SHP77 treated with DMSO at 0.1 percent for 48 hours (cell line): ENCODE results near the gene PRKAR1B.

Source experiments
- DNase-seq: peaks from one replicate; lab custom pipeline; 2025; lab: John Stamatoyannopoulos, UW

The PRKAR1B gene

GRCh38 chr7:521221-522070, 205.6 kb downstream of the PRKAR1B start:
- DNase-seq, result no peak

- no peak for DNase-seq
Measured at GRCh38 chr7:520503-521161, 206.4 kb downstream of the PRKAR1B start.

GRCh38 chr7:519484-520390, 207.3 kb downstream of the PRKAR1B start, which contains the start of gene PDGFA:
Gene PDGFA (minus strand): TSS chr7:519846. CDS start chr7:519001, 845 bp downstream.
- no peak for DNase-seq

DNA sequence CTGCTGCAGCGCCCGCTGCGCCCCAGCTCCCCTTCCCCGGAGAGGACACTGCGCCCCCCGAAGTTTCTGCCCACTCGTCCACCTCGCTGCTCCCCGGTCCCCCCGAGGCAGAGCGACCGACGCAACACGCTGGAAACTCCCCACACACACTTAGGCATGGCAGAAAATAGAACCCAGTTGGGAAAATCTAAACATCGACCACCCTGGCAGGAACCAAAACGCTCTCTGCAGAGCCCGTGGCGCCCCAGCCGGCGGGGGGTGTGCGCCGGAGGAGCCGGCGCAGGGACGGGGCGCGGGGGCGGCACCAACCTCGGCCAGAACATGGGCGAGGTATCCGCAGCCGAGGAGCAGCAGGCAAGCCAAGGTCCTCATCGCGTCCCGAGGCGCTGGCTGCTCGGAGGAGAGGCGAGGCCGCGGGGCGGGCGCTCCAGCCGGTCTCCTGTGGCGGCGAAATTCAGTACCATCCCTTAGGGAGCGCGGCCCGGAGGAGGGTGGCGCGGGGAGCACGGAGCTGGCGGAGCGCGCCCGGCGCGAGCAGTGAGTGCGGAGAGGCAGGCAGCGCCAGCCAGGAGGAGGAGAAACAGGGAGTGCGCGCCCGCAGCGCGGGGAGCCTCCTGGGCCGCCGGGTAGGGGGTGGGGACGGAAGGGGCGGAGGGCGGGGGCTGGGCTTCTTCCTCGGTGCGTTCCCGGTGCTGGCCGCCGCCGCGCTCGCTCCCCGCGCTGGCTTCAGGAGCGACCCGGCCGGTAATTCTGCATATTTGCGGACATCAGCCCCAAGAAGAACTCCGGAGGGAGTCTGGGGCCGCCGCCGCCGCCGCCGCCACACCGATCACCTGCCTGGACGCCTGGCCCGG, 208.2 kb downstream of the PRKAR1B start:
- no peak for DNase-seq

GRCh38 chr7:517774-518629, 209.1 kb downstream of the PRKAR1B start:
- no peak for DNase-seq

GRCh38 chr7:516606-517456, 210.2 kb downstream of the PRKAR1B start:
- DNase-seq, result no peak

DNA sequence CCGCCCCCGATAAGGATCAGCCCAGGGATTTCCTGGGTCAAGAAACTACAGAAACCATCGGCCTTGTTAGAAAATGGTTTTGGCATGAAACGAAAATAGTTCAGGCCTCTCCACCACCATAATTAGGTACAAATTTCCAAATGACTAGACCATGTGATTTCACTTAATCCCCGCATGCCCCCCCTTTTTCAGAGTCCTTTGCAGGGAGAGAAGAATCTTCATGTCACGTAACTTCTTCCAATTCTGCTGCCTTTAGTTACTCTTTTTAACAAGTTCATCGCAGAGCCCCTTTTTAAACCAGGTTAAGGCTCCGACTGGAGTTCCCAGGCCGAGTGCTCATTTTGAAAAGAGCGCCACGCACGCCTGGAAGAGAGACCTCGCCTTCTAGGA, 210.9 kb downstream of the PRKAR1B start:
- DNase-seq, result no peak

GRCh38 chr7:515628-516027, 211.5 kb downstream of the PRKAR1B start:
- no peak for DNase-seq

- DNase-seq, result no peak
Measured at GRCh38 chr7:514651-515598, 212.2 kb downstream of the PRKAR1B start.

DNA sequence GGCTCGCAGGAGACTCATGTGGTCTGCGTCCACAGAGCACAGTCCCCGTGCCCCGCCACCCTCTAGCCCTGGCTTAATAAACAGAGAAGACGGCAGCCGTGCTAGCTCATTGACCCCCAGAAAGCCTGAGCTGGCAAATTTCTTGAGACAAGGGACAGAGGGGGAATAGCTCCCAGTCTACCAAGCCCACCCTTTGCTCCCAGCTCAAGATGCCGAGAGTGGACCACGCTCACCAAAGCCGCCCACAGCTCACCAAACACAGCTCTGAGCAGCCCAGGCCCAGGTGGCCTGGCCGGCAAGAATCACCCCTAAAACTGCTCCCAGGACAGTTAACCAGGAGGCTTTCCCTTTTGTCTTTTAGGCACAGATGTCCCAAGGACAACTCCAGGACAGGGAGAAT, 212.8 kb downstream of the PRKAR1B start:
- no peak for DNase-seq

DNA sequence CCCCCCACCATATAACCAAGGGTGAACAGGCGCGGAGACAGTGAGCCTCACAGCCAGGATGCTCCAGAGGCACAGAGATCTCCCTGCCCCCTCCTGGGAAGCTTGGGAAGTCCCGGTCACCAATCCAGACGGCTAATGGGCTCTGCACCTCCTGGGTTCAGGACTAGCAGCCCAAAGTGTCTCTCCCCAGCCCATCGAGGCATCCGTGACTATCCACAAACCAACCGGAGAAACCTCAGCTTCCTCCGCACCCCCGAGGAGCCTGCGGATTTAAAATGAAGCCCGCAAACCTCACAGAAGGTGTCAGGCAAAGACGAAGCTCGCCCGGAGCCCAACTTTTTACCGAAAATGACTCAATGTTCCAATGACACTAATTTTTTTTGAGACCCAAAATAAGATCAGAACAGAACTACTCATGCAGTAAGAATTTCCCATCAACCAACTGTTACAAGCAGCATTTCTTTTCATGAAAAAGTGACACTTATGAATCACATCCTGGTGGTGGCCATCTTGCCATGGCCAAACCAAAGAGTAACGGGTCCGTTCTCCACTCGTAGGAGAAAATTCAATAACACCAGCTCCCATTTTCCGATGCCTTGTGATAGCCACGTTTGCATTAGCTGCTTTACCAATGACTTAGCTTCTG, 213.4 kb downstream of the PRKAR1B start:
- DNase-seq, result no peak

DNA sequence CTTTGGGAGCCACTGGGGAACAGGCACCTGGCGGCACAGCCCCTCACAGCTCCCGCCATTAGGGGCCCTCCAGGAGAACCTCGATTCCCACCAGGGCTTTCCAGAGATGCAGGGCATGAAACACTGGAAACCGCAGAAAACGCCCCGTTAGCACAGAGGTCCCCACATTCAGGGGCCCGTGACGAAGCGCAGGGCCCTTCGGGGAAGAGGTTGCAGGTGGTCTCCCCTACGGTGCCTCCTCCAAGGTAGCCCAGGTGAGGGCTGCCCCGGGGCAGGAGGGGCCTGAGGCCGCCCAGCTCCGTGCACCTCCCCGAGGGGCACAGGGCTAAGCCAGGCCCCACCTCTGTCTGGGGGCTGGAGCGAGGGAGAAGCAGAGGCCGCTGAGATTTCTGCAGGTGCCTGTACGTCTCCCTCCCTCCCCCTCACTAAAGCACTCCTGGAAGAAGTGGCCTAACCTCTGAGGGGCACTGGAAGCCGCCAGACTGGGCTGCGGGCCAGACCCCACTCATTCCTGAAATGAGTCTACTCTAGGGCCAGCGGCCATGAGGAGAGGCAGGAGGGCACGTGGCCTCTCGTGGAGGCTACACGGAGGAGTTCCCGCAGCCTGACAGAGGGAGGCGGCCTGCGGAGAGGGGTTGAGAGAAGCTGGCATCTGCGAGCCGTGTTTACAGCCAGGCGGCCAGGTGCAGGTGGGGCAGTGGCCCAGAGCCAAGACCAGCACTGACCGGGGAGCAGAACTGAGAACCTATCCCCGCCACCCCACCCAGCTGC, 214.4 kb downstream of the PRKAR1B start:
- DNase-seq, result peak; percentile 82

DNA sequence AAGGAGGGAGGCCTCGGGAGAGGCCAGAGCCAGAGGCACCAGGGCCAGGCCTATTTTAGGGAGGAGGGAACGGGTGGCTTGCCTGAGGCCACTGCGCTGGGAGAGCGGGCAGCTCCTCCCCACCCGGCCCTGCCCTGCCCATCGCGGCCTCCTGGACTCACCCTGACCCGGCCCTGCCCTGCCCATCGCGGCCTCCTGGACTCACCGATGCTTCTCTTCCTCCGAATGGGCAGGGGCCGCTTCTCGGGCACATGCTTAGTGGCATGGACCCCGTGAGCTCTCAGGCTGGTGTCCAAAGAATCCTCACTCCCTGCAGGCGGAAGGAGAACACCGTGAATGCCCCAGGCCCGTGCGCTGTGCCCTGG, 215.0 kb downstream of the PRKAR1B start:
- DNase-seq, result no peak

DNA sequence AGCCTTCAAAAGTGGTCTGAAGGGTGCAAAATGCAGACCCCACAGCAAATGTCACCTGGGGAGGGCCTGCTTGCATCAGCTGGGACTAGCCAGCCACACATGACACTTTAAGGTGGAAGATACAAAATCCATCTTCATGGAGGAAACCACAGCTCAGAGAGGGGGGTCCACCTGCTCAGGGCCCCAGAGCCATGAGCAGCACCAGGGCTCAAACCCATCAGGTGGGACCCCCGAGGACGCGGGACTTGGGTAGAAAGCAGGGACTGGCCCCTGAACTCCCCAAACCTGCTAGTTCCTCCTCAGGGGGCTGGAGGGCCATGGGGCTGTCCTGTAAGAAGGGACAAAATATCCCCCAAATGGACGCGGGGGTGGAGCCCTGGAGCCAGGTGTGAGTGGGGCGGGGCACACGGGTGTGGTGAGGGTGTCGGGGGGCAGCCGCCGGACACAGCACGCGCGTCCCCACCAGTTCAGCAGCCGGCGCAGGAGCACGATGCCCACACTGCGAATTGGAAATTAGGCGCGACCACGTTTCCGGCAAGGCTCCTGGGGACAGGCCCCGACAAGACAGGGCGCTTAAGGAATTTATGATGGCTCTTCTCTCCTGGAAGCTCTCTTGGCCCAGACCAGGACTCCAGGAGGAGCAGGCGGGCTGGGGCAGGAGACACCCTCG, 215.5 kb downstream of the PRKAR1B start:
- DNase-seq, result no peak

GRCh38 chr7:510782-511281, 216.2 kb downstream of the PRKAR1B start:
- DNase-seq, result no peak

DNA sequence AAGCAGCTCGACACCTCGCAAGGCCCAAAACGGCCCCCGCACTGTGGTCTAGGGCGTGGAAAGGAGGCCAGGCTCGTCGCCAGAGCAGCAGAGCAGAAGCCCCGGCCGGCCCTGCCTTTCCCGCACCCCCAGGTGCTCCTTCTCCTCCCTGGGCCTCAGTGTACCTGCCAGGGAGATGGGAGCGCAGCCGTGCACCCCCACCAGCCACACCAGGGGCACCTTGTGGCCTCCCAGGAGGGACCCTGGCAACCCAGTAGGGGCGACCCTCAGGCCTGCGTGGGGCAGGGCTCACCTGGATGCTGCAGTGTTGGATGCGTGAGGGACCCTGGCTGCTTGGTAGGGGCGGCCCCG, 217.0 kb downstream of the PRKAR1B start:
- DNase-seq, result no peak
